H9 (cell line): ENCODE data around the gene ADGRD1. TPM values are rescaled to one million over a fixed set of nuclear protein-coding genes. Genes with fewer than 3 reads are reported as not detected.

Experiments
- DNase-seq: peaks from one replicate; pipeline ENCODE4 v3.0.0-alpha.2; 2017
- H2AFZ ChIP-seq: one replicate; pipeline ENCODE4 v1.6.1; 2013; ENCODE audit warnings: mild to moderate bottlenecking, low read length, control low read depth, moderate library complexity
- H2AK5ac ChIP-seq: 2 replicates; pipeline ENCODE4 v1.6.1; 2013; ENCODE audit warnings: low read length, control low read depth, mixed read lengths; ENCODE audit not compliant: insufficient read length
- H2BK120ac ChIP-seq: one replicate; pipeline ENCODE4 v1.6.1; 2013; ENCODE audit warnings: low read depth, mild to moderate bottlenecking, low read length, control low read depth, inconsistent platforms; ENCODE audit not compliant: poor library complexity, severe bottlenecking
- H2BK12ac ChIP-seq: 2 replicates; pipeline ENCODE4 v1.6.1; 2013; ENCODE audit warnings: low read length, control low read depth, mixed read lengths, low read depth; ENCODE audit not compliant: insufficient read length
- H2BK15ac ChIP-seq: 2 replicates; pipeline ENCODE4 v1.6.1; 2013; ENCODE audit warnings: low read depth, low read length, control low read depth
- H2BK20ac ChIP-seq: one replicate; pipeline ENCODE4 v1.6.1; 2013; ENCODE audit warnings: low read depth, mild to moderate bottlenecking, low read length, control low read depth, inconsistent platforms; ENCODE audit not compliant: poor library complexity, severe bottlenecking
- H2BK5ac ChIP-seq: 2 replicates; pipeline ENCODE4 v1.6.1; 2013; ENCODE audit warnings: low read length, control low read depth, mixed read lengths; ENCODE audit not compliant: insufficient read length
- H3K14ac ChIP-seq: 2 replicates; pipeline ENCODE4 v1.6.1; 2013; ENCODE audit warnings: low read length, control low read depth; ENCODE audit not compliant: insufficient read depth
- H3K18ac ChIP-seq: 2 replicates; pipeline ENCODE4 v1.6.1; 2013; ENCODE audit warnings: low read depth, mild to moderate bottlenecking, mixed read lengths, low read length, control low read depth; ENCODE audit not compliant: insufficient read length
- H3K23ac ChIP-seq: 2 replicates; pipeline ENCODE4 v1.6.1; 2013; ENCODE audit warnings: low read length, control low read depth, mixed read lengths, low read depth; ENCODE audit not compliant: insufficient read length
- H3K23me2 ChIP-seq: 2 replicates; pipeline ENCODE4 v1.6.1; 2013; ENCODE audit warnings: low read depth, mild to moderate bottlenecking, mixed read lengths, low read length, control low read depth; ENCODE audit not compliant: insufficient read length, poor library complexity, severe bottlenecking
- H3K27ac ChIP-seq: 2 replicates; pipeline ENCODE4 v1.5.1; 2013; ENCODE audit warnings: low read length, control low read depth, mixed read lengths, low read depth; ENCODE audit not compliant: insufficient read length
- H3K27me3 ChIP-seq: 2 replicates; pipeline ENCODE4 v1.6.1; 2013; ENCODE audit warnings: low read length, control low read depth, inconsistent platforms; ENCODE audit not compliant: insufficient read depth
- H3K4ac ChIP-seq: 2 replicates; pipeline ENCODE4 v1.6.1; 2013; ENCODE audit warnings: low read depth, mild to moderate bottlenecking, control low read depth, inconsistent platforms, low read length, moderate library complexity
- H3K4me1 ChIP-seq: 2 replicates; pipeline ENCODE4 v1.6.1; 2013; ENCODE audit warnings: low read length, control low read depth, inconsistent platforms; ENCODE audit not compliant: insufficient read depth
- H3K4me2 ChIP-seq: 2 replicates; pipeline ENCODE4 v1.6.1; 2013; ENCODE audit warnings: low read length, control low read depth, mixed read lengths; ENCODE audit not compliant: insufficient read length, insufficient read depth
- H3K56ac ChIP-seq: 2 replicates; pipeline ENCODE4 v1.6.1; 2013; ENCODE audit warnings: low read depth, mild to moderate bottlenecking, mixed read lengths, low read length, control low read depth; ENCODE audit not compliant: insufficient read length
- H3K79me1 ChIP-seq: 2 replicates; pipeline ENCODE4 v1.6.1; 2013; ENCODE audit warnings: low read depth, mild to moderate bottlenecking, moderate library complexity, low read length, control low read depth, inconsistent platforms; ENCODE audit not compliant: insufficient read depth, poor library complexity, severe bottlenecking
- H3K79me2 ChIP-seq: 2 replicates; pipeline ENCODE4 v1.6.1; 2013; ENCODE audit warnings: low read length, control low read depth, inconsistent platforms; ENCODE audit not compliant: insufficient read depth
- H3K9ac ChIP-seq: 2 replicates; pipeline ENCODE4 v1.6.1; 2013; ENCODE audit warnings: low read length, control low read depth, mixed read lengths; ENCODE audit not compliant: insufficient read length; ENCODE audit errors: extremely low read depth
- H3K9me3 ChIP-seq: one replicate; pipeline ENCODE4 v1.6.1; 2013; ENCODE audit warnings: low read depth, low read length, inconsistent platforms; ENCODE audit not compliant: control insufficient read depth
- H3T11ph ChIP-seq: one replicate; pipeline ENCODE4 v1.6.1; 2013; ENCODE audit warnings: mild to moderate bottlenecking, low read length, control low read depth, inconsistent platforms
- H4K20me1 ChIP-seq: one replicate; pipeline ENCODE4 v1.6.1; 2013; ENCODE audit not compliant: control insufficient read depth, insufficient read length, insufficient read depth
- H4K5ac ChIP-seq: 2 replicates; pipeline ENCODE4 v1.6.1; 2013; ENCODE audit warnings: low read depth, mild to moderate bottlenecking, mixed read lengths, low read length, control low read depth; ENCODE audit not compliant: insufficient read length
- H4K8ac ChIP-seq: replicated peaks from 2 replicates; pipeline ENCODE4 v1.6.1; 2013; ENCODE audit warnings: low read length, control low read depth, mixed read lengths, low read depth; ENCODE audit not compliant: insufficient read length
- H4K91ac ChIP-seq: 2 replicates; pipeline ENCODE4 v1.6.1; 2013; ENCODE audit warnings: low read depth, mild to moderate bottlenecking, moderate library complexity, mixed read lengths, low read length, control low read depth; ENCODE audit not compliant: insufficient read length
- H3K27ac Mint-ChIP-seq, 3 experiments: 2 replicates in 2 of 3; 3 replicates in 1 of 3; pipeline ENCODE4 v1.8.0; 2020 to 2021; ENCODE audit warnings: mixed read lengths in 3 of 3, mild to moderate bottlenecking in 1 of 3, moderate library complexity in 1 of 3
- H3K27me3 Mint-ChIP-seq: 2 replicates; pipeline ENCODE4 v1.8.0; 2021; ENCODE audit warnings: low read depth, mild to moderate bottlenecking, moderate library complexity, mixed read lengths
- H3K36me3 Mint-ChIP-seq, 3 experiments: 2 replicates in 2 of 3; 3 replicates in 1 of 3; pipeline ENCODE4 v1.8.0; 2020 to 2021; ENCODE audit warnings: low read depth in 3 of 3, mixed read lengths in 3 of 3; ENCODE audit not compliant: insufficient read depth in 1 of 3
- H3K4me1 Mint-ChIP-seq, 2 experiments: 2 replicates each; pipeline ENCODE4 v1.8.0; 2020; ENCODE audit warnings: mixed read lengths in 2 of 2
- H3K4me3 Mint-ChIP-seq, 2 experiments: 2 replicates in 1 of 2; 3 replicates in 1 of 2; pipeline ENCODE4 v1.8.0; 2020 to 2021; ENCODE audit warnings: mild to moderate bottlenecking in 2 of 2, mixed read lengths in 2 of 2, moderate library complexity in 1 of 2
- H3K9me3 Mint-ChIP-seq, 2 experiments: 2 replicates in 1 of 2; 3 replicates in 1 of 2; pipeline ENCODE4 v1.8.0; 2020; ENCODE audit warnings: mild to moderate bottlenecking in 2 of 2, mixed read lengths in 2 of 2, moderate library complexity in 1 of 2
- CTCF ChIP-seq: fragments of 200-600 bp; sonication (generic); conservative IDR thresholded peaks from 3 replicates; pipeline ENCODE4 v1.8.0; 2021; ENCODE audit warnings: antibody characterized with exemption, mild to moderate bottlenecking
- WGBS: extraction: QIAGEN DNeasy Blood & Tissue Kit; methylation state at CpG from one replicate; pipeline ENCODE4 v1.1.7; 2013; ENCODE audit warnings: missing lambda C conversion rate, low lambda C conversion rate, mixed read lengths; ENCODE audit not compliant: insufficient read length; ENCODE audit errors: extremely low coverage; 5-methylcytosine and 5-hydroxymethylcytosine counted together
- total RNA-seq: library from RNA; stranded (reverse); gene quantifications from 2 replicates; pipeline ENCODE4 v1.2.1, GENCODE V29; 2021

The ADGRD1 gene
- total RNA-seq, 1 experiment from 2014 or later: 0.52 TPM

GRCh38 chr12:131046813-131047788 lies 93.4 kb downstream of the ADGRD1 start:
- no peak overlapping the region for H2AFZ ChIP-seq
- no peak overlapping the region for H3K9ac ChIP-seq
- Mint-ChIP-seq H3K27me3 (no peaks in the 10 kb centered on the region; the same call in 1 of the 2 replicates), H3K27ac (no peak overlapping the region; a peak in 1 of 7 replicates), H3K4me3 (no peak overlapping the region), H3K4me1 (peaks cover 0 to 5% of the 10 kb centered on the region in 2 experiments; a peak in 2 of 4 replicates), H3K36me3 (no peaks in the 10 kb centered on the region), H3K9me3 (peaks cover 0 to 4% of the 10 kb centered on the region in 2 experiments; a peak in 1 of 5 replicates)
- no peak overlapping the region for H2BK5ac ChIP-seq
- no peaks in the 10 kb centered on the region for H4K20me1 ChIP-seq
- H2BK15ac ChIP-seq: no peak overlapping the region
- no peak overlapping the region for H4K8ac ChIP-seq
- no peak overlapping the region for H3K18ac ChIP-seq
- WGBS: no CpG with 5 or more reads among the region's 19 CpGs
- H3T11ph ChIP-seq: no peak overlapping the region
- H2AK5ac ChIP-seq: no peak overlapping the region
- no peak for TF ChIP-seq CTCF
- H3K9me3 ChIP-seq: no peaks in the 10 kb centered on the region
- no peak overlapping the region for H3K56ac ChIP-seq
- H3K79me2 ChIP-seq: no peaks in the 10 kb centered on the region
- H4K91ac ChIP-seq: no peak overlapping the region
- H3K27ac ChIP-seq: no peak overlapping the region
- no peaks in the 10 kb centered on the region for H3K4me1 ChIP-seq
- no peak overlapping the region for H3K4ac ChIP-seq
- no peaks in the 10 kb centered on the region for H3K23me2 ChIP-seq
- no peak overlapping the region for H2BK12ac ChIP-seq
- H2BK120ac ChIP-seq: no peak overlapping the region
- no peak for DNase-seq
- no peak overlapping the region for H3K23ac ChIP-seq
- H2BK20ac ChIP-seq: no peak overlapping the region
- no peak overlapping the region for H4K5ac ChIP-seq
- H3K27me3 ChIP-seq: no peaks in the 10 kb centered on the region
- H3K14ac ChIP-seq: no peak overlapping the region
- no peaks in the 10 kb centered on the region for H3K79me1 ChIP-seq
- H3K4me2 ChIP-seq: no peak overlapping the region
